K562 (cell line): ENCODE results near the gene TBX6. TPM values are rescaled to one million over a fixed set of nuclear protein-coding genes. Genes with fewer than 3 reads are reported as not detected.
A peak's percentile ranks its signal among the peaks of the same experiment; 100 is the strongest.

Source experiments
- ATAC-seq: fragments of 200-7000 bp; cut with Tn5 transposase; 3 replicates; pipeline ENCODE4 v1.9.1; 2020; ENCODE audit warnings: moderate library complexity
- BruUV-seq: library from RNA; stranded (reverse); fragments of 400-500 nt; replicated peaks from 2 replicates; lab custom pipeline; 2021; lab: Mats Ljungman, UMichigan
- CTCF ChIA-PET: fragments of 300-600 bp; formaldehyde crosslinking; extraction: SDS; loops from one replicate; lab custom pipeline; 2021; ENCODE audit warnings: low intra/inter-chr PET ratio; lab: Yijun Ruan, JAX
- POLR2A ChIA-PET: fragments of 300-600, 350-650 bp; sonication (Branson Sonifier 250); formaldehyde crosslinking; extraction: SDS; loops from one replicate; lab custom pipeline; 2021; ENCODE audit warnings: antibody characterized with exemption, inconsistent platforms; lab: Yijun Ruan, JAX
- DNase-seq, 4 experiments: peaks; one replicate each; pipeline versions ENCODE4 v3.0.0 to v3.0.0-alpha.2; 2011 to 2018; ENCODE audit warnings: low spot score in 3 of 4, mixed read lengths in 3 of 4; ENCODE audit errors: extremely low read depth in 1 of 4
- FAIRE-seq: peaks from 2 replicates; lab custom pipeline; 2011; peaks lifted over from hg19 to GRCh38; lab: Jason Lieb, UNC
- H2AFZ ChIP-seq: 2 replicates; pipeline ENCODE4 v1.6.0; 2011; ENCODE audit warnings: low read depth, low read length, control low read depth, inconsistent platforms
- H3K27ac ChIP-seq: fragments of 200-600 bp; 3 replicates; pipeline ENCODE4 v1.8.0; 2011; ENCODE audit warnings: low read depth, mild to moderate bottlenecking, control low read depth, inconsistent platforms, low read length, moderate library complexity, mixed read lengths; ENCODE audit errors: extremely low read depth
- H3K27me3 ChIP-seq, 2 experiments: fragments of 300-600 bp in 1 of 2; 2 replicates in 1 of 2; 3 replicates in 1 of 2; pipeline versions ENCODE4 v1.6.0 to v1.8.0; 2011; ENCODE audit warnings: inconsistent platforms in 2 of 2, low read length in 2 of 2, mild to moderate bottlenecking in 1 of 2, mixed read lengths in 1 of 2, moderate library complexity in 1 of 2; ENCODE audit not compliant: control insufficient read depth in 2 of 2, insufficient read depth in 2 of 2
- H3K36me3 ChIP-seq: fragments of 300-600 bp; 3 replicates; pipeline ENCODE4 v1.8.0; 2011; ENCODE audit warnings: mild to moderate bottlenecking, low read length, inconsistent platforms; ENCODE audit not compliant: control insufficient read depth, insufficient read depth
- H3K4me1 ChIP-seq, 2 experiments: fragments of 200-600 bp in 1 of 2; replicated peaks in 1 of 2; 2 replicates in 1 of 2; 3 replicates in 1 of 2; pipeline versions ENCODE4 v1.5.1 to v1.8.0; 2011; ENCODE audit warnings: inconsistent platforms in 2 of 2, low read length in 2 of 2, mild to moderate bottlenecking in 1 of 2, mixed read lengths in 1 of 2, moderate library complexity in 1 of 2; ENCODE audit not compliant: control insufficient read depth in 2 of 2, insufficient read depth in 2 of 2
- H3K4me2 ChIP-seq: 2 replicates; pipeline ENCODE4 v1.6.1; 2011; ENCODE audit warnings: low read length, control low read depth, inconsistent platforms, mixed read lengths; ENCODE audit not compliant: insufficient read depth
- H3K4me3 ChIP-seq: fragments of 200-600 bp; sonication (generic), shearing (Covaris generic); 2 replicates; pipeline ENCODE4 v1.5.1; 2016; ENCODE audit warnings: control low read depth, inconsistent platforms
- H3K79me2 ChIP-seq: fragments of 200-600 bp; 3 replicates; pipeline ENCODE4 v1.8.0; 2011; ENCODE audit warnings: low read length, inconsistent platforms; ENCODE audit not compliant: control insufficient read depth, insufficient read depth
- H3K9ac ChIP-seq, 2 experiments: 2 replicates each; pipeline versions ENCODE4 v1.6.0 to v1.6.1; 2011; ENCODE audit warnings: low read depth in 2 of 2, low read length in 2 of 2, control low read depth in 1 of 2, inconsistent platforms in 1 of 2, mild to moderate bottlenecking in 1 of 2, mixed read lengths in 1 of 2; ENCODE audit not compliant: insufficient read depth in 1 of 2
- H3K9me1 ChIP-seq: one replicate; pipeline ENCODE4 v1.6.0; 2011; ENCODE audit warnings: inconsistent platforms, mild to moderate bottlenecking, low read length, moderate library complexity; ENCODE audit not compliant: control insufficient read depth, insufficient read depth
- H3K9me3 ChIP-seq: replicated peaks from 2 replicates; pipeline ENCODE4 v1.5.1; 2011; ENCODE audit warnings: low read depth, low read length, inconsistent platforms; ENCODE audit not compliant: control insufficient read depth, insufficient read depth
- H4K20me1 ChIP-seq: replicated peaks from 2 replicates; pipeline ENCODE4 v1.6.1; 2011; ENCODE audit warnings: low read length, inconsistent platforms, mixed read lengths; ENCODE audit not compliant: control insufficient read depth, insufficient read depth
- CEBPG ChIP-seq, 3 experiments: fragments of 200-800 bp in 1 of 3; sonication (Bioruptor generic) in 1 of 3; sonication (generic) in 1 of 3; formaldehyde crosslinking in 1 of 3; IDR thresholded peaks in 2 of 3; conservative IDR thresholded peaks in 1 of 3; 2 replicates each; pipeline versions ENCODE4 v1.6.1 to v1.8.0; 2016 to 2022; ENCODE audit warnings: missing compliant biosample characterization in 2 of 3, missing genetic modification characterization in 2 of 3, mild to moderate bottlenecking in 1 of 3, missing genetic modification reagents in 1 of 3
- DNMT1 ChIP-seq: fragments of 450-650 bp; IDR thresholded peaks from 2 replicates; pipeline ENCODE4 v1.6.1; 2016; ENCODE audit warnings: antibody characterized with exemption, mild to moderate bottlenecking
- FOXK2 ChIP-seq, 2 experiments: fragments of 450-650 bp; IDR thresholded peaks in 1 of 2; conservative IDR thresholded peaks in 1 of 2; 2 replicates each; pipeline ENCODE4 v1.6.1; 2016; ENCODE audit warnings: low read depth in 2 of 2, mild to moderate bottlenecking in 1 of 2
- RBFOX2 ChIP-seq: fragments of 200-400 bp; formaldehyde crosslinking; IDR thresholded peaks from 2 replicates; pipeline ENCODE4 v1.6.1; 2017; ENCODE audit warnings: low read depth, mild to moderate bottlenecking, low read length, moderate library complexity
- YY1 ChIP-seq, 3 experiments: IDR thresholded peaks; 2 replicates each; pipeline ENCODE4 v1.6.1; 2011; ENCODE audit warnings: low read length in 2 of 3, mild to moderate bottlenecking in 2 of 3, moderate library complexity in 2 of 3, borderline replicate concordance in 1 of 3, control low read depth in 1 of 3, low read depth in 1 of 3; ENCODE audit not compliant: insufficient read depth in 3 of 3, insufficient replicate concordance in 2 of 3, control insufficient read depth in 1 of 3, insufficient read length in 1 of 3; ENCODE audit errors: extremely low read depth in 1 of 3
- ZNF165 ChIP-seq: fragments of 250-450 bp; sonication (Bioruptor Pico); IDR thresholded peaks from 2 replicates; pipeline ENCODE4 v1.4.0; 2020; ENCODE audit warnings: borderline replicate concordance
- ZNF717 ChIP-seq: fragments of 250-450 bp; sonication (Bioruptor Pico); IDR thresholded peaks from 2 replicates; pipeline ENCODE4 v1.5.0; 2021
- WGBS: fragments of 100-300 bp; shearing (Covaris generic); methylation state at CpG from one replicate; pipeline ENCODE4 v1.1.6; 2016; ENCODE audit warnings: low coverage, mixed read lengths; ENCODE audit not compliant: insufficient coverage; ENCODE audit errors: missing lambda C conversion rate; 5-methylcytosine and 5-hydroxymethylcytosine counted together
- in situ Hi-C: fragments of 300-500 bp; cut with MboI; formaldehyde crosslinking; loops from 4 replicates; pipeline ENCODE4 v1.15.0; 2018; ENCODE audit warnings: inconsistent platforms, mixed read lengths
- intact Hi-C: fragments of 100-400 bp; cut with micrococcal nuclease; formaldehyde crosslinking; loops from 2 replicates; pipeline ENCODE4 v1.14.2; 2022
- polyA plus RNA-seq, 8 experiments: library from polyadenylated mRNA; depleted of rRNA in 4 of 8; stranded (reverse) in 5 of 8; unstranded in 3 of 8; fragments of >200 nt; fragmentation: Nextera tagmentation in 2 of 8; fragmentation: Illumina TruSeq in 1 of 8; extraction: Ambion mirVana in 2 of 8; extraction: Trizol in 1 of 8; gene quantifications; 2 replicates each; pipeline versions ENCODE4 v1.2.1 to v1.2.3, GENCODE V29; 2011 to 2014; ENCODE audit warnings: inconsistent platforms in 1 of 8, missing spikeins in 1 of 8
- total RNA-seq, 7 experiments: library from RNA; depleted of rRNA in 6 of 7; stranded (reverse); fragments of >200 nt in 6 of 7; fragmentation: Illumina TruSeq in 2 of 7; extraction: Trizol in 2 of 7; gene quantifications; 2 replicates each; pipeline versions ENCODE4 v1.2.1 to v1.2.3, GENCODE V29; 2011 to 2021; ENCODE audit warnings: low replicate concordance in 1 of 7
- TF ChIP-seq, protein P1 (sequence below), 2 experiments: fragments of 450-650 bp in 1 of 2; sonication (generic) in 1 of 2; formaldehyde crosslinking in 1 of 2; IDR thresholded peaks in 1 of 2; conservative IDR thresholded peaks in 1 of 2; 2 replicates each; pipeline versions ENCODE4 v1.6.1 to v1.8.1; 2016 to 2023; ENCODE audit warnings: mild to moderate bottlenecking in 2 of 2, moderate library complexity in 2 of 2, inconsistent platforms in 1 of 2, missing genetic modification reagents in 1 of 2

The TBX6 gene
- total and polyA plus RNA-seq, 9 of the 15 experiments (the other 6 are each of a cell fraction or from before 2014, with no cell fraction given): 0.07 to 0.58 (median 0.11) TPM; not detected in 2

DNA sequence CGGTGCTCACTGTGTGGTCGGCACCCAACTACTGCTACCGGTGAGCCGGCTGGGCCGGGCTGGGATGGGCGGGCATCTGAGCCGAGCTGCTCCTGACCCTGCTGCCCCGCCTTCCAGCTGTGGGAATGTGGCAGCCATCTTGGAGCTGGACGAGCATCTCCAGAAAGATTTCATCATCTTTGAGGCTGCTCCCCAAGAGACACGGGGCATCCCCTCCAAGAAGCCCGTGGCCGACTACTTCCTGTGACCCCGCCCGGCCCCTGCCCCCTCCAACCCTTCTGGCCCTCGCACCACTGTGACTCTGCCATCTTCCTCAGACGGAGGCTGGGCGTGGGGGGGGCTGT is 6.9 kb downstream of the TBX6 start:
- H2AFZ ChIP-seq: no peak overlapping the region
- ChIA-PET CTCF (no interaction called here), POLR2A (interaction anchor here (1.4 to 1.7 kb wide), 2 partner anchors 10 to 19 kb away, joined by 6 to 9 read pairs; partner anchors contain the start of gene ALDOA)
- peaks cover 0 to 28% of the 10 kb centered on the region in 2 experiments; a peak in 3 of 5 replicates for H3K4me1 ChIP-seq
- no peaks in the 10 kb centered on the region for H3K27me3 ChIP-seq
- no peaks in the 10 kb centered on the region for H3K9me3 ChIP-seq
- no peaks in the 10 kb centered on the region for H3K9me1 ChIP-seq
- peaks cover 66% of the 10 kb centered on the region; the same call in 2 of the 3 replicates for H3K36me3 ChIP-seq
- peaks cover 10% of the 10 kb centered on the region for H3K79me2 ChIP-seq
- no TSS peak for BruUV-seq
- intact Hi-C loops (no loop called here), in situ Hi-C loops (no loop called here)
- H3K4me2 ChIP-seq: no peak overlapping the region
- no peak for DNase-seq
- no peak overlapping the region for H3K27ac ChIP-seq
- no peaks in the 10 kb centered on the region for H4K20me1 ChIP-seq
- no peak for ATAC-seq
- no peak overlapping the region for H3K9ac ChIP-seq
- no peak overlapping the region for H3K4me3 ChIP-seq
- WGBS: 80% methylated on average over 11 of the region's 17 CpGs
- TF ChIP-seq ZNF717 (CRISPR knock-in tag): no peak
- TF ChIP-seq CEBPG (CRISPR knock-in tag; IDR thresholded peaks at IDR 0.05): no peak
- TF ChIP-seq CEBPG (tag; conservative IDR thresholded peaks at IDR 0.05 in 1 of 2, IDR thresholded peaks at IDR 0.05 in 1 of 2): peak in 1 of 2 experiments; percentile 42; a peak in 1 of 4 replicates
- TF ChIP-seq, protein P1, sequence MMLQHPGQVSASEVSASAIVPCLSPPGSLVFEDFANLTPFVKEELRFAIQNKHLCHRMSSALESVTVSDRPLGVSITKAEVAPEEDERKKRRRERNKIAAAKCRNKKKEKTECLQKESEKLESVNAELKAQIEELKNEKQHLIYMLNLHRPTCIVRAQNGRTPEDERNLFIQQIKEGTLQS (IDR thresholded peaks at IDR 0.05): peak; percentile 30; the same call in 1 of the 2 replicates
- TF ChIP-seq, protein P1 (CRISPR knock-in tag; conservative IDR thresholded peaks at IDR 0.05): no peak
- peak in 1 of 3 experiments; percentile 66 for TF ChIP-seq YY1 (IDR thresholded peaks at IDR 0.05; ENCODE audit: borderline replicate concordance in 1 of 3, control insufficient read depth in 1 of 3, extremely low read depth in 1 of 3, insufficient read depth in 3 of 3, insufficient read length in 1 of 3, insufficient replicate concordance in 2 of 3, low read depth in 1 of 3, low read length in 2 of 3)
- TF ChIP-seq ZNF165 (CRISPR knock-in tag): no peak
- no peak for TF ChIP-seq DNMT1
- peak; percentile 53; the same call in 1 of the 2 replicates for TF ChIP-seq RBFOX2
- no peak for TF ChIP-seq FOXK2 (conservative IDR thresholded peaks at IDR 0.05 in 1 of 2, IDR thresholded peaks at IDR 0.05 in 1 of 2; ENCODE audit: low read depth in 2 of 2)
- FAIRE-seq: no peak
